ENCODE results near the gene MATN1. TPM values are rescaled to one million over a fixed set of nuclear protein-coding genes. Genes with fewer than 3 reads are reported as not detected.

Gene MATN1
- total RNA-seq, 1 experiment from 2014 or later: 0.12 TPM

- Histone ChIP-seq H3K9me3 (ENCODE audit: control insufficient read depth in 1 of 2, insufficient read depth in 1 of 2, low read depth in 1 of 2, low read length in 2 of 2) (peaks cover 0 to 7% of the 10 kb centered on the region in 2 experiments; a peak in 1 of 4 replicates), H3K9me2 (ENCODE audit: insufficient read depth) (no peaks in the 10 kb centered on the region), H3K4me1 (ENCODE audit: control insufficient read depth in 1 of 2, insufficient read depth in 2 of 2, low read length in 2 of 2) (peaks cover 22 to 34% of the 10 kb centered on the region in 2 experiments), H2AFZ (ENCODE audit: low read depth, low read length, poor library complexity, severe bottlenecking) (no peak overlapping the region), H3K4me3 (replicated peaks in 1 of 2; ENCODE audit: low read depth in 1 of 2, low read length in 2 of 2) (peak overlapping the region; percentile 75 to 78), H3K9ac (ENCODE audit: low read length) (peak overlapping the region; percentile 82), H3K27me3 (ENCODE audit: insufficient read depth, low read length) (no peaks in the 10 kb centered on the region), H3K27ac (ENCODE audit: low read depth, low read length) (peak overlapping the region; percentile 77), H3K79me2 (ENCODE audit: insufficient read depth, low read length) (no peaks in the 10 kb centered on the region), H3K36me3 (ENCODE audit: control insufficient read depth in 1 of 2, insufficient read depth in 2 of 2, low read length in 2 of 2) (no peaks in the 10 kb centered on the region), H4K20me1 (ENCODE audit: insufficient read depth) (no peaks in the 10 kb centered on the region), H3K4me2 (ENCODE audit: low read length) (peak overlapping the region; percentile 99)
- DNase-seq (ENCODE audit: low read depth, low spot score) (peak; percentile 91), ATAC-seq (peak; percentile 81)
- TSS peak; percentile 48 for BruUV-seq (replicated peaks)
- RAD21 ChIA-PET (ENCODE audit: low non-redundant PET in 1 of 2, low total read pairs in 2 of 2, uncharacterized antibody in 2 of 2, unreplicated experiment in 2 of 2): interaction anchor here (0.7 to 2.6 kb wide), 8 partner anchors 44 to 1516 kb away, joined by 3 to 39 read pairs (median 3); no protein-coding TSS in a partner anchor
- CTCF ChIA-PET: interaction anchor here (0.6 to 4.4 kb wide), 25 partner anchors 9 to 1070 kb away, joined by 3 to 210 read pairs (median 4); partner anchors contain the start of gene LAPTM5
- intact Hi-C loops (cut with micrococcal nuclease): loop anchor here (1.0 kb wide), 3 partner anchors 60 to 192 kb away; no protein-coding TSS in a partner anchor
- POLR2A ChIA-PET: interaction anchor here (0.6 to 2.5 kb wide), 10 partner anchors 9 to 207 kb away, joined by 3 to 43 read pairs (median 4); no protein-coding TSS in a partner anchor
- TF ChIP-seq JUND (IDR thresholded peaks at IDR 0.05) (no peak), SIN3A (IDR thresholded peaks at IDR 0.05; ENCODE audit: low read depth) (peak; percentile 63; the same call in 1 of the 2 replicates), POLR2AphosphoS5 (IDR thresholded peaks at IDR 0.05; ENCODE audit: low read depth, low read length) (peak; percentile 95), RAD21 (IDR thresholded peaks at IDR 0.05; ENCODE audit: low read depth) (no peak; the same call in 1 of the 2 replicates), ZFX (IDR thresholded peaks at IDR 0.05) (peak; percentile 75; the same call in 1 of the 2 replicates), FOSL1 (IDR thresholded peaks at IDR 0.05; ENCODE audit: low read depth) (no peak), YY1 (IDR thresholded peaks at IDR 0.05; ENCODE audit: extremely low read depth, insufficient replicate concordance, low read depth, low read length) (peak; percentile 37), ELF1 (IDR thresholded peaks at IDR 0.05; ENCODE audit: borderline replicate concordance, low read depth) (no peak; the same call in 1 of the 2 replicates), CEBPB (IDR thresholded peaks at IDR 0.05; ENCODE audit: low read depth) (no peak), ZBTB33 (IDR thresholded peaks at IDR 0.05; ENCODE audit: extremely low read depth, insufficient replicate concordance, low read length) (no peak), SRF (IDR thresholded peaks at IDR 0.05; ENCODE audit: low read depth) (no peak), ZNF274 (IDR thresholded peaks at IDR 0.05; ENCODE audit: low read depth, low read length) (no peak), EGR1 (IDR thresholded peaks at IDR 0.05; ENCODE audit: low read depth) (peak; percentile 87), EZH2 (IDR thresholded peaks at IDR 0.05) (no peak), POLR2A (IDR thresholded peaks at IDR 0.05; ENCODE audit: borderline replicate concordance, extremely low read depth, insufficient read depth, insufficient read length) (peak; percentile 65), CBX3 (IDR thresholded peaks at IDR 0.05; ENCODE audit: low read depth) (peak; percentile 56; the same call in 1 of the 2 replicates), EZH2phosphoT487 (IDR thresholded peaks at IDR 0.05; ENCODE audit: borderline replicate concordance) (no peak), TCF7L2 (IDR thresholded peaks at IDR 0.05; ENCODE audit: borderline replicate concordance, extremely low read depth, insufficient read depth, insufficient read length) (no peak)
- TF ChIP-seq, protein P1, sequence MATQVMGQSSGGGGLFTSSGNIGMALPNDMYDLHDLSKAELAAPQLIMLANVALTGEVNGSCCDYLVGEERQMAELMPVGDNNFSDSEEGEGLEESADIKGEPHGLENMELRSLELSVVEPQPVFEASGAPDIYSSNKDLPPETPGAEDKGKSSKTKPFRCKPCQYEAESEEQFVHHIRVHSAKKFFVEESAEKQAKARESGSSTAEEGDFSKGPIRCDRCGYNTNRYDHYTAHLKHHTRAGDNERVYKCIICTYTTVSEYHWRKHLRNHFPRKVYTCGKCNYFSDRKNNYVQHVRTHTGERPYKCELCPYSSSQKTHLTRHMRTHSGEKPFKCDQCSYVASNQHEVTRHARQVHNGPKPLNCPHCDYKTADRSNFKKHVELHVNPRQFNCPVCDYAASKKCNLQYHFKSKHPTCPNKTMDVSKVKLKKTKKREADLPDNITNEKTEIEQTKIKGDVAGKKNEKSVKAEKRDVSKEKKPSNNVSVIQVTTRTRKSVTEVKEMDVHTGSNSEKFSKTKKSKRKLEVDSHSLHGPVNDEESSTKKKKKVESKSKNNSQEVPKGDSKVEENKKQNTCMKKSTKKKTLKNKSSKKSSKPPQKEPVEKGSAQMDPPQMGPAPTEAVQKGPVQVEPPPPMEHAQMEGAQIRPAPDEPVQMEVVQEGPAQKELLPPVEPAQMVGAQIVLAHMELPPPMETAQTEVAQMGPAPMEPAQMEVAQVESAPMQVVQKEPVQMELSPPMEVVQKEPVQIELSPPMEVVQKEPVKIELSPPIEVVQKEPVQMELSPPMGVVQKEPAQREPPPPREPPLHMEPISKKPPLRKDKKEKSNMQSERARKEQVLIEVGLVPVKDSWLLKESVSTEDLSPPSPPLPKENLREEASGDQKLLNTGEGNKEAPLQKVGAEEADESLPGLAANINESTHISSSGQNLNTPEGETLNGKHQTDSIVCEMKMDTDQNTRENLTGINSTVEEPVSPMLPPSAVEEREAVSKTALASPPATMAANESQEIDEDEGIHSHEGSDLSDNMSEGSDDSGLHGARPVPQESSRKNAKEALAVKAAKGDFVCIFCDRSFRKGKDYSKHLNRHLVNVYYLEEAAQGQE (IDR thresholded peaks at IDR 0.05; ENCODE audit: low read depth): no peak
- TF ChIP-seq, protein P2, sequence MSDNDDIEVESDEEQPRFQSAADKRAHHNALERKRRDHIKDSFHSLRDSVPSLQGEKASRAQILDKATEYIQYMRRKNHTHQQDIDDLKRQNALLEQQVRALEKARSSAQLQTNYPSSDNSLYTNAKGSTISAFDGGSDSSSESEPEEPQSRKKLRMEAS (IDR thresholded peaks at IDR 0.05): peak; percentile 97
These were observed 4.6 kb downstream of the MATN1 start for GRCh38 chr1:30718636-30719405.
